ENCODE measurements around the gene GRM8.

The GRM8 gene

GRCh38 chr7:126727930-126728391 lies 524.8 kb downstream of the GRM8 start:
- Histone ChIP-seq H2AFZ (ENCODE audit: low read length) (peak overlapping the region; percentile 88), H3K9me2 (replicated peaks; ENCODE audit: low read depth, low read length) (no peaks in the 10 kb centered on the region), H3K79me2 (ENCODE audit: insufficient read depth, low read length) (no peaks in the 10 kb centered on the region), H3K9ac (ENCODE audit: low read depth, low read length, poor library complexity, severe bottlenecking) (no peak overlapping the region), H3K9me3 (ENCODE audit: insufficient read depth, low read depth, low read length) (no peaks in the 10 kb centered on the region), H3K36me3 (ENCODE audit: insufficient read depth, low read length) (no peaks in the 10 kb centered on the region), H3K27me3 (ENCODE audit: insufficient read depth, low read length, poor library complexity, severe bottlenecking) (no peaks in the 10 kb centered on the region), H3K4me1 (ENCODE audit: insufficient read depth, low read length, poor library complexity, severe bottlenecking) (peaks cover 18% of the 10 kb centered on the region), H3F3A (ENCODE audit: low read depth) (no peaks in the 10 kb centered on the region), H3K4me2 (ENCODE audit: low read depth, low read length, poor library complexity, severe bottlenecking) (peak overlapping the region; percentile 41), H3K4me3 (ENCODE audit: low read length, poor library complexity, severe bottlenecking) (peak overlapping the region; percentile 15), H4K20me1 (ENCODE audit: insufficient read depth, low read length, poor library complexity, severe bottlenecking) (no peaks in the 10 kb centered on the region)
- no peak for TF ChIP-seq EZH2phosphoT487 (IDR thresholded peaks at IDR 0.05; ENCODE audit: borderline replicate concordance)

- TF ChIP-seq EZH2phosphoT487 (IDR thresholded peaks at IDR 0.05; ENCODE audit: borderline replicate concordance), result no peak
- no peak for TF ChIP-seq CTCF (conservative IDR thresholded peaks at IDR 0.05; ENCODE audit: low read length)
- H3F3A ChIP-seq (ENCODE audit: low read depth), result no peaks in the 10 kb centered on the region
- no peak overlapping the region for H3K4me2 ChIP-seq (ENCODE audit: low read depth, low read length, poor library complexity, severe bottlenecking)
- no peaks in the 10 kb centered on the region for H3K36me3 ChIP-seq (ENCODE audit: insufficient read depth, low read length)
- H3K4me3 ChIP-seq (ENCODE audit: low read length, poor library complexity, severe bottlenecking), result no peak overlapping the region
- no peaks in the 10 kb centered on the region for H3K79me2 ChIP-seq (ENCODE audit: insufficient read depth, low read length)
- no peak overlapping the region for H3K9ac ChIP-seq (ENCODE audit: low read depth, low read length, poor library complexity, severe bottlenecking)
- no peaks in the 10 kb centered on the region for H3K9me2 ChIP-seq (replicated peaks; ENCODE audit: low read depth, low read length)
- H4K20me1 ChIP-seq (ENCODE audit: insufficient read depth, low read length, poor library complexity, severe bottlenecking), result no peaks in the 10 kb centered on the region
- no peaks in the 10 kb centered on the region for H3K27me3 ChIP-seq (ENCODE audit: insufficient read depth, low read length, poor library complexity, severe bottlenecking)
- no peaks in the 10 kb centered on the region for H3K9me3 ChIP-seq (ENCODE audit: insufficient read depth, low read depth, low read length)
- H3K4me1 ChIP-seq (ENCODE audit: insufficient read depth, low read length, poor library complexity, severe bottlenecking), result peaks cover 12% of the 10 kb centered on the region
- no peak overlapping the region for H2AFZ ChIP-seq (ENCODE audit: low read length)
Observed at GRCh38 chr7:126723966-126724544, 528.7 kb downstream of the GRM8 start.

- H3K27me3 ChIP-seq (ENCODE audit: insufficient read depth, low read length, poor library complexity, severe bottlenecking), result no peaks in the 10 kb centered on the region
- H3K9ac ChIP-seq (ENCODE audit: low read depth, low read length, poor library complexity, severe bottlenecking), result no peak overlapping the region
- H3K9me3 ChIP-seq (ENCODE audit: insufficient read depth, low read depth, low read length), result no peaks in the 10 kb centered on the region
- H3K9me2 ChIP-seq (replicated peaks; ENCODE audit: low read depth, low read length), result no peaks in the 10 kb centered on the region
- H3K79me2 ChIP-seq (ENCODE audit: insufficient read depth, low read length), result no peaks in the 10 kb centered on the region
- H3K4me3 ChIP-seq (ENCODE audit: low read length, poor library complexity, severe bottlenecking), result no peak overlapping the region
- TF ChIP-seq CTCF (conservative IDR thresholded peaks at IDR 0.05; ENCODE audit: low read length) (no peak), EZH2phosphoT487 (IDR thresholded peaks at IDR 0.05; ENCODE audit: borderline replicate concordance) (no peak)
- H3K4me2 ChIP-seq (ENCODE audit: low read depth, low read length, poor library complexity, severe bottlenecking), result no peak overlapping the region
- no peaks in the 10 kb centered on the region for H3K36me3 ChIP-seq (ENCODE audit: insufficient read depth, low read length)
- no peaks in the 10 kb centered on the region for H3K4me1 ChIP-seq (ENCODE audit: insufficient read depth, low read length, poor library complexity, severe bottlenecking)
- no peak overlapping the region for H2AFZ ChIP-seq (ENCODE audit: low read length)
- no peaks in the 10 kb centered on the region for H3F3A ChIP-seq (ENCODE audit: low read depth)
- H4K20me1 ChIP-seq (ENCODE audit: insufficient read depth, low read length, poor library complexity, severe bottlenecking), result no peaks in the 10 kb centered on the region
Observed at GRCh38 chr7:126720232-126720631, 532.5 kb downstream of the GRM8 start.

- H3K79me2 ChIP-seq (ENCODE audit: insufficient read depth, low read length), result no peaks in the 10 kb centered on the region
- no peak overlapping the region for H2AFZ ChIP-seq (ENCODE audit: low read length)
Observed at GRCh38 chr7:126718419-126718818, 534.3 kb downstream of the GRM8 start.

More at GRCh38 chr7:126718419-126718818, 534.3 kb downstream of the GRM8 start:
- Histone ChIP-seq H3K9me3 (ENCODE audit: insufficient read depth, low read depth, low read length) (no peaks in the 10 kb centered on the region), H3K4me2 (ENCODE audit: low read depth, low read length, poor library complexity, severe bottlenecking) (no peak overlapping the region), H3K36me3 (ENCODE audit: insufficient read depth, low read length) (no peaks in the 10 kb centered on the region), H4K20me1 (ENCODE audit: insufficient read depth, low read length, poor library complexity, severe bottlenecking) (no peaks in the 10 kb centered on the region), H3K9me2 (replicated peaks; ENCODE audit: low read depth, low read length) (no peaks in the 10 kb centered on the region), H3F3A (ENCODE audit: low read depth) (no peaks in the 10 kb centered on the region), H3K4me1 (ENCODE audit: insufficient read depth, low read length, poor library complexity, severe bottlenecking) (no peaks in the 10 kb centered on the region), H3K4me3 (ENCODE audit: low read length, poor library complexity, severe bottlenecking) (no peak overlapping the region), H3K9ac (ENCODE audit: low read depth, low read length, poor library complexity, severe bottlenecking) (no peak overlapping the region), H3K27me3 (ENCODE audit: insufficient read depth, low read length, poor library complexity, severe bottlenecking) (no peaks in the 10 kb centered on the region)
- TF ChIP-seq EZH2phosphoT487 (IDR thresholded peaks at IDR 0.05; ENCODE audit: borderline replicate concordance) (no peak), CTCF (conservative IDR thresholded peaks at IDR 0.05; ENCODE audit: low read length) (no peak)
